Measurements from ENCODE around the gene GRM5. TPM values are rescaled to one million over a fixed set of nuclear protein-coding genes. Genes with fewer than 3 reads are reported as not detected.
"Not testable (repeated sequence)": the region's sequence is repeated elsewhere in the genome, so short reads cannot be mapped to it uniquely, and the experiment has no call there.

The GRM5 gene
- total and polyA plus RNA-seq, 2 experiments from 2014 or later, result 0.27 TPM; not detected in 1

- Histone ChIP-seq H3K27ac (no peak overlapping the region), H4K20me1 (ENCODE audit: insufficient read depth, poor library complexity, severe bottlenecking) (no peaks in the 10 kb centered on the region), H3K9me3 (ENCODE audit: low read depth) (no peaks in the 10 kb centered on the region), H3K4me2 (no peak overlapping the region), H2AFZ (no peak overlapping the region), H3K79me2 (no peaks in the 10 kb centered on the region), H3K9me2 (replicated peaks; ENCODE audit: insufficient read depth) (no peaks in the 10 kb centered on the region), H3K36me3 (replicated peaks; ENCODE audit: insufficient read depth, low read depth) (no peaks in the 10 kb centered on the region), H3K4me1 (ENCODE audit: insufficient read depth) (no peaks in the 10 kb centered on the region), H3K27me3 (no peaks in the 10 kb centered on the region), H3K4me3 (no peak overlapping the region)
- WGBS (ENCODE audit: low lambda C conversion rate, missing lambda C conversion rate), result 81% methylated on average over 6 of the region's 6 CpGs
- no peak for DNase-seq (ENCODE audit: low spot score)
- TF ChIP-seq EZH2phosphoT487 (IDR thresholded peaks at IDR 0.05; ENCODE audit: low read depth, severe bottlenecking, unreplicated experiment) (no peak), EZH2 (IDR thresholded peaks at IDR 0.05; ENCODE audit: borderline replicate concordance) (no peak), CTCF (IDR thresholded peaks at IDR 0.05; ENCODE audit: poor library complexity) (no peak)
These were observed 596.1 kb downstream of the GRM5 start for GRCh38 chr11:88469561-88470225.

DNA sequence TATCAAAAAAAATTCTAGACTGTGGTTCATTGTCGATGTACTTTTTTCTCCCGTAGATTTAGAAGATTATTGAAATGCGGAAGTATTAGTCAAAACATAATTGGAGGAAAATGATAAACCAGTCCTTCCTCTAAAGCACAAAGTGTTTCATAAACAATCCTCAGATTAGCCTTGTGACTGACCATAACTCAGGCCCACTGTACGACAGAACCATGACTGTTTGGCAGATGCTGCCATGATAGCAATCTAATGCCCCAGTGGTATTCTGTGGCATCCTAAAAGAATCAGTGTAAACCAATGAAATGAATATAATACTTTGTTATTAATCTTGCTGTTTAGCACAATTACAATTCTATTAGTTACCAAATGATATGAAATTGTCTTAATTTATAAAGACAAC is 601.3 kb downstream of the GRM5 start:
- H3K4me1 ChIP-seq (ENCODE audit: insufficient read depth), result no peaks in the 10 kb centered on the region
- H4K20me1 ChIP-seq (ENCODE audit: insufficient read depth, poor library complexity, severe bottlenecking), result no peaks in the 10 kb centered on the region
- TF ChIP-seq EZH2 (IDR thresholded peaks at IDR 0.05; ENCODE audit: borderline replicate concordance), result no peak
- no peak for TF ChIP-seq EZH2phosphoT487 (IDR thresholded peaks at IDR 0.05; ENCODE audit: low read depth, severe bottlenecking, unreplicated experiment)
- no peak for TF ChIP-seq CTCF (IDR thresholded peaks at IDR 0.05; ENCODE audit: poor library complexity)
- no peak for DNase-seq (ENCODE audit: low spot score)
- H2AFZ ChIP-seq, result no peak overlapping the region
- no peaks in the 10 kb centered on the region for H3K27me3 ChIP-seq
- no peaks in the 10 kb centered on the region for H3K9me3 ChIP-seq (ENCODE audit: low read depth)
- H3K79me2 ChIP-seq, result no peaks in the 10 kb centered on the region
- H3K36me3 ChIP-seq (replicated peaks; ENCODE audit: insufficient read depth, low read depth), result no peaks in the 10 kb centered on the region
- H3K4me3 ChIP-seq, result no peak overlapping the region
- H3K27ac ChIP-seq, result no peak overlapping the region
- H3K4me2 ChIP-seq, result no peak overlapping the region
- WGBS (ENCODE audit: low lambda C conversion rate, missing lambda C conversion rate), result 95% methylated on average over 4 of the region's 4 CpGs
- H3K9me2 ChIP-seq (replicated peaks; ENCODE audit: insufficient read depth), result no peaks in the 10 kb centered on the region

GRCh38 chr11:88463301-88463700 is 602.5 kb downstream of the GRM5 start:
- not testable (repeated sequence) for H3K9me3 ChIP-seq (ENCODE audit: low read depth); H3K4me2 ChIP-seq; H4K20me1 ChIP-seq (ENCODE audit: insufficient read depth, poor library complexity, severe bottlenecking); H3K79me2 ChIP-seq; H3K27me3 ChIP-seq; H3K9me2 ChIP-seq (replicated peaks; ENCODE audit: insufficient read depth); DNase-seq (ENCODE audit: low spot score); H3K36me3 ChIP-seq (replicated peaks; ENCODE audit: insufficient read depth, low read depth); H3K27ac ChIP-seq; H3K4me3 ChIP-seq; H2AFZ ChIP-seq; H3K4me1 ChIP-seq (ENCODE audit: insufficient read depth)
- 88% methylated on average over 6 of the region's 6 CpGs for WGBS (ENCODE audit: low lambda C conversion rate, missing lambda C conversion rate)

DNA sequence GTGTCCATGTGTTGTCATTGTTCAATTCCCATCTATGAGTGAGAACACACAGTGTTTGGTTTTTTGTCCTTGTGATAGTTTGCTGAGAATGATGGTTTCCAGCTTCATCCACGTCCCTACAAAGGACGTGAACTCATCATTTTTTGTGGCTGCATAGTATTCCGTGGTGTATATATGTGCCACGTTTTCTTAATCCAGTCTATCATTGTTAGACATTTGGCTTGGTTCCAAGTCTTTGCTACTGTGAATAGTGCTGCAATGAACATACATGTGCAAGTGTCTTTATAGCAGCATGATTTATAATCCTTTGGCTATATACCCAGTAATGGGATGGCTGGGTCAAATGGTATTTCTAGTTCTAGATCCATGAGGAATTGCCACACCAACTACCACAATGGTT is 607.7 kb downstream of the GRM5 start:
- H4K20me1 ChIP-seq (ENCODE audit: insufficient read depth, poor library complexity, severe bottlenecking); H3K9me2 ChIP-seq (replicated peaks; ENCODE audit: insufficient read depth); H3K27me3 ChIP-seq; H3K4me1 ChIP-seq (ENCODE audit: insufficient read depth); H3K36me3 ChIP-seq (replicated peaks; ENCODE audit: insufficient read depth, low read depth); H3K9me3 ChIP-seq (ENCODE audit: low read depth); DNase-seq (ENCODE audit: low spot score); H3K27ac ChIP-seq; H3K79me2 ChIP-seq; H3K4me3 ChIP-seq; H2AFZ ChIP-seq; H3K4me2 ChIP-seq: not testable (repeated sequence)
- WGBS (ENCODE audit: low lambda C conversion rate, missing lambda C conversion rate), result 93% methylated on average over 4 of the region's 4 CpGs

Measured in hepatocyte (in vitro differentiated cells).